Measurements from ENCODE around the gene MYADML2.

The MYADML2 gene

GRCh38 chr17:81930142-81931125 is 16.6 kb downstream of the MYADML2 start:
- H3K27ac Mint-ChIP-seq, result no peak overlapping the region
- no peak overlapping the region for H3K4me3 Mint-ChIP-seq
- intact Hi-C loops (cut with micrococcal nuclease), result no loop called here
- peaks cover 28% of the 10 kb centered on the region for H3K4me1 Mint-ChIP-seq (ENCODE audit: low read depth)
- H3K27me3 Mint-ChIP-seq, result peaks cover 65% of the 10 kb centered on the region
- no peaks in the 10 kb centered on the region for H3K9me3 Mint-ChIP-seq
- peaks cover 13% of the 10 kb centered on the region for H3K36me3 Mint-ChIP-seq (ENCODE audit: low read depth)

- H3K27me3 Mint-ChIP-seq, result peaks cover 57% of the 10 kb centered on the region
- peaks cover 38% of the 10 kb centered on the region for H3K4me1 Mint-ChIP-seq (ENCODE audit: low read depth)
- peaks cover 13% of the 10 kb centered on the region for H3K36me3 Mint-ChIP-seq (ENCODE audit: low read depth)
- intact Hi-C loops (cut with micrococcal nuclease), result loop anchor here (5.0 to 10.0 kb wide), 2 partner anchors 37 to 65 kb away; partner anchors contain the start of genes ALYREF, ANAPC11 and P4HB
- no peaks in the 10 kb centered on the region for H3K9me3 Mint-ChIP-seq
- H3K27ac Mint-ChIP-seq, result no peak overlapping the region
- H3K4me3 Mint-ChIP-seq, result no peak overlapping the region
Measured at GRCh38 chr17:81929253-81930141, 17.5 kb downstream of the MYADML2 start.

DNA sequence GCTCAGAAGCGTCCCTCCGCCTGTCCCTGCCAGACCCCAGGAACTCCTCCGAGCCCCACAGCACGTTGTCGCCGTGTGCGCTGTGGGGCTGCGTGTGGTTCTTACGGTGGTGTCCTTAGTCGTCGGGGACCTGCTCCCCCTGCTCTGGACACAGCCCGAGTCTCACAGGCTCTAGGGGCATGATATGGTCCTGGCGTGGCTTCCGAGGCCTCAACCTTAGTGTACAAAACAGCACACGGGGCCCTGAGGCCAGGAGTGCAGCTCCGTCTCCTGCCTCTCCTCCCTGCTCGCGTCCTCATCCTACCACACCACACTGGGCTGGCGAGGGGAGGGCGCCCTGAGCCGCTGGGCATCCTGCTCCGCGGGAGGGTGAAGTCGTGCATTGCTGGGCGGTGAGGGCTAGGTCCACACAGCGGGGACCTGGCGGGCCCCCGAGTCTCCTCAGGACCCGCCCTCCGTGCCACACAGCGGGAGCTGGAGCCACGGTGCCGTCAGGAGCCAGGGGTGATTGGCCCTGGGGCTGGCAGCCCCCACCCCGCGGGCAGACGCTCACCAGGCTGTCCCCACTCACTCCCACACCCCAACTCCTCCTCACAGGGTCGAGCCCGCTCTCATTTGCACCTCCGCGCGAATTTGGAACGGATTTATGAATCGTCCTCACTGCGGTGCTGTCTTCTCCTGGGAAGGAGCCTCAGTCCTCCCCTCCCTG is 18.3 kb downstream of the MYADML2 start:
- Mint-ChIP-seq H3K4me1 (ENCODE audit: low read depth) (peaks cover 46% of the 10 kb centered on the region), H3K4me3 (peak overlapping the region; percentile 23), H3K27me3 (peaks cover 52% of the 10 kb centered on the region), H3K27ac (no peak overlapping the region), H3K36me3 (ENCODE audit: low read depth) (peaks cover 13% of the 10 kb centered on the region), H3K9me3 (no peaks in the 10 kb centered on the region)
- intact Hi-C loops (cut with micrococcal nuclease), result loop anchor here (5.0 to 10.0 kb wide), 2 partner anchors 36 to 64 kb away; partner anchors contain the start of genes ALYREF, ANAPC11 and P4HB

- Mint-ChIP-seq H3K4me3 (peak within 1 kb of the TSS; percentile 93), H3K4me1 (ENCODE audit: low read depth) (peaks cover 54% of the 10 kb centered on the region), H3K27ac (peak within 1 kb of the TSS; percentile 90), H3K9me3 (no peaks in the 10 kb centered on the region), H3K27me3 (peaks cover 46% of the 10 kb centered on the region), H3K36me3 (ENCODE audit: low read depth) (peaks cover 19% of the 10 kb centered on the region)
- intact Hi-C loops (cut with micrococcal nuclease), result loop anchor here (5.0 to 10.0 kb wide), 2 partner anchors 36 to 63 kb away; partner anchors contain the start of genes ALYREF, ANAPC11 and P4HB
Measured at GRCh38 chr17:81927653-81928543, 19.1 kb downstream of the MYADML2 start, which contains the start of gene MAFG. Gene MAFG, minus strand, starts transcription at chr17:81927735. Its CDS starts 4,550 bp downstream, at chr17:81923185.

DNA sequence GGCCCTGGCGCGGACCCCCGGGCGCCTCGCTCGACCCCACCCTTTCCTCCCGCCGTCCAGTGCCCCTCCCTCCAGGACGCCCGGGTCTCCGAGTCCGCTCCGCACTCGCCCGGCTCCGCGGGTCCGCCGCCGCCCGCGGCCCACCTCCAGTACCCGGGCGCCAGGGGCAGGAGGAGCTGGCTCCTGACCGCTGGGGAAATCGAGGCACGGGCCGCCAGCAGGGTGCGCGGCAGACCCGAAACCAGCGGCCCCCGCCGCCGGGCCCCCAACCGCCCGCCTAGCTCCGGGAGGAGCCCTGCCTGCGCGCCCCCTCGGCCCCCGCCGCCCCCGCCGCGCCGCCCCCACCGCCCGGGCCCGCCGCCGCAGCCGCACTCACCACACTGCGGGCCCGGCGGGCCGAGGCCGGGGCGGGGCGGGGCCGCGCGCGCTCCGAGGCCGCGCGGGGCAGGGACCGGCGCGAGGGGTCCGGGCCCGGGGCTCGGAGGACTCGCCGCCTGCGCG is 19.8 kb downstream of the MYADML2 start:
- peaks cover 26% of the 10 kb centered on the region for H3K36me3 Mint-ChIP-seq (ENCODE audit: low read depth)
- H3K4me1 Mint-ChIP-seq (ENCODE audit: low read depth), result peaks cover 59% of the 10 kb centered on the region
- peaks cover 40% of the 10 kb centered on the region for H3K27me3 Mint-ChIP-seq
- intact Hi-C loops (cut with micrococcal nuclease), result loop anchor here (5.0 to 10.0 kb wide), 2 partner anchors 35 to 62 kb away; partner anchors contain the start of genes ALYREF, ANAPC11 and P4HB
- H3K4me3 Mint-ChIP-seq, result peak overlapping the region; percentile 93
- peak overlapping the region; percentile 90 for H3K27ac Mint-ChIP-seq
- no peaks in the 10 kb centered on the region for H3K9me3 Mint-ChIP-seq

- H3K9me3 Mint-ChIP-seq, result no peaks in the 10 kb centered on the region
- peaks cover 59% of the 10 kb centered on the region for H3K4me1 Mint-ChIP-seq (ENCODE audit: low read depth)
- H3K27ac Mint-ChIP-seq, result peak overlapping the region; percentile 90
- peaks cover 36% of the 10 kb centered on the region for H3K27me3 Mint-ChIP-seq
- peak overlapping the region; percentile 93 for H3K4me3 Mint-ChIP-seq
- intact Hi-C loops (cut with micrococcal nuclease), result loop anchor here (5.0 to 10.0 kb wide), 2 partner anchors 34 to 62 kb away; partner anchors contain the start of genes ALYREF, ANAPC11 and P4HB
- peaks cover 32% of the 10 kb centered on the region for H3K36me3 Mint-ChIP-seq (ENCODE audit: low read depth)
Measured at GRCh38 chr17:81926451-81927151, 20.4 kb downstream of the MYADML2 start.

- Mint-ChIP-seq H3K4me3 (peak overlapping the region; percentile 93), H3K9me3 (no peaks in the 10 kb centered on the region), H3K36me3 (ENCODE audit: low read depth) (peaks cover 39% of the 10 kb centered on the region), H3K27me3 (peaks cover 29% of the 10 kb centered on the region), H3K27ac (peak overlapping the region; percentile 90), H3K4me1 (ENCODE audit: low read depth) (peaks cover 64% of the 10 kb centered on the region)
- intact Hi-C loops (cut with micrococcal nuclease), result loop anchor here (5.0 to 10.0 kb wide), 2 partner anchors 34 to 61 kb away; partner anchors contain the start of genes ALYREF, ANAPC11 and P4HB
Measured at GRCh38 chr17:81925860-81926450, 21.1 kb downstream of the MYADML2 start.

DNA sequence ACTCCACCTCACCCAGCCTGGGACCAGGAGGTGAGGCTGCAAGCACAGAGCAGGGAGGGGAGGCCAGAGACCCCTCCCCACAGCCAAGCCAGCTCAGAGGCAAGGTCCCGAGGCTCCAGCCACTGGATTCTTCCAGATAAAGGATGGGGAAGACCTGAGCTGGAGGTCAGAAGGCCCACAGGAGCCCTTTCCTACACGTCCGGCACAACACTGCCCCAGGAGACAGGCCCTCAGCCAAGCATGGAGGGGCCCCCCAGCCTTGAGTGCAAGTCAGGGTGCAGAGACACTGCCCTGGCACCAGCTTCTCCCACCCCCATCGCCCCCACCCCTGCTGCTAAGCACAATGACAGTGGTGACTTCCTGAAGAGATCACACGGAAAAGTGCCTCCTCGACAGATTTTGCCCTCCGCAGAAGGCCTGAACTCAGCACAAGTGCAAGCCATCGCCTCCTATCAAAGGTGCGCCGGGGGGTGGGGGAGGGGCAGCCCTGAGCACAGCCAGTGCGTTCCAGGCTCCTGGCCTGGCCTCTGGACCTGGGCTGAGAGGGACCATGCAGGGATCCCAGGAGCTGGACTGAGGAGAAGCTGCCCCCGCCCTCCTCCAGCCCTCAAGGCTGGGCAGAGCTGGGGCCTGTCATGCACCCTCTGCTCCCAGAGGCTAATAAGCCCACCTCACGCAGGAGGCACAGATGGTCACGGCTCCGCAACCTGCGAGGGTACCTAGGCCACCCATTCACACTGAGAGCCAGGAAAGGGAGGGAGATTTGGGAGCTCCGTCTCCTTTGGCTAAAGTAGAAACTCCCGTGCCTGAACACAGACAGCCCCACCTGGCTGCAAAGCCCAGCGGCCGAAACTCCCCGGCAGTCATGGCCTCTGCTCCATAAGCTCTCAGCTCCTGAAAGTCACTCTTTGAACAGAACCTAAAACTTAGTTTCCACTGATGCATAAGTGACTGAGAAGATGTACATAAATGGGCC is 22.2 kb downstream of the MYADML2 start:
- intact Hi-C loops (cut with micrococcal nuclease), result loop anchor here (5.0 to 10.0 kb wide), 2 partner anchors 33 to 60 kb away; partner anchors contain the start of genes ALYREF, ANAPC11 and P4HB
- H3K4me1 Mint-ChIP-seq (ENCODE audit: low read depth), result peaks cover 75% of the 10 kb centered on the region
- H3K27me3 Mint-ChIP-seq, result peaks cover 18% of the 10 kb centered on the region
- H3K36me3 Mint-ChIP-seq (ENCODE audit: low read depth), result peaks cover 50% of the 10 kb centered on the region
- H3K9me3 Mint-ChIP-seq, result no peaks in the 10 kb centered on the region
- peak overlapping the region; percentile 93 for H3K4me3 Mint-ChIP-seq
- peak overlapping the region; percentile 90 for H3K27ac Mint-ChIP-seq

DNA sequence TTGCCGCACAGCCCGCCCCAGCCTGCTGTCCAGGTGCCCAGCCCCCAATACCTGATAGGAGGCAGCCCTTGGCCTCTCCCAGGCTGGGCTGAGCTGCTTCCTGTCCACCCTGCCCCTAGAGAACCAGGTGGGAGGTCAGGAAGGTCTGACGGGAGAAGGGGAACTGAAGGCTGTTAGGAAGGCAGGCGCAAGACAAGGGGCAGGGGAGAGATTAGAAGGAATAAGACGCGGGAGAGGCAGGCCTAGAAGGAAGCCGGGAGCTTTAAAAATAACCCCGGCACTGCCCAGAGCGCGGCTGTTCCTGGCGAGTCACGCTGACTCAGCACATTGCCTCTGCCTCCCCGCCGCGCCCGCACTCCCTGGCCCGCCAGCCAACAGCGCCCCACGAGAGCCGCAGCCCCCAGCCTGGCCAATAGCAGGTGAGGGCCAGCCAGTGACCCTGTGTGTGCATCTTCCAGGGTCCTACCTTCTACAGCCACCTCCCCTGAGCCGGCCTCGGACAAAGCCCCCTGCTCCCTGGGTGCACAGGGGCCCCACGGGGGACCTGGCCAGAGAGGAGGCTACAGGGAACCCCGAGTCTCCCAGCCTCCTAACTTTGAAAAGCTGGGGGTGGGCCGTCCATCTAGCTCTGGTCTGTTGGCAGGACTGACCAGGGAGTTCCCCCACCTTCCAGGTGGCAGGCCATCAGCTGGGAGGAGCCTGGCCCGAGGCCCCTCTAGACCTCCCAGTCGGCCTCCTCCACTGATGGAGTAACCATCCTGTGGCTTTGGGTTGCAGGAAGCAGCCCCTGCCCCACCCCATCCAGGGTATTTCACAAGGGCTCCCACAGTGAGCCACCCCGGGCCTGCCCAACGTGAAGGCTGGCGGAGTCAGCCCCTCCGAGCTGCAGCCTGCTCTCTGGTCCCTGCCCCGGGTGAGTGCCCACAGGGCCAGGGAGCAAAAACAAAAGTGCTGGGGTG is 23.5 kb downstream of the MYADML2 start:
- Mint-ChIP-seq H3K27ac (peak overlapping the region; percentile 76), H3K36me3 (ENCODE audit: low read depth) (peaks cover 62% of the 10 kb centered on the region), H3K27me3 (peaks cover 5% of the 10 kb centered on the region), H3K9me3 (no peaks in the 10 kb centered on the region), H3K4me3 (peak overlapping the region; percentile 93), H3K4me1 (ENCODE audit: low read depth) (peaks cover 80% of the 10 kb centered on the region)
- intact Hi-C loops (cut with micrococcal nuclease), result loop anchor here (10.0 kb wide), 1 partner anchor 59 kb away; the partner anchor contains the start of gene P4HB

Measured in dendritic cell treated with granulocyte-macrophage colony-stimulating factor and Interleukin-4, amounts not matched to agents 40 ng/mL and 50 ng/mL, for 4 days (primary cell).